ENCODE results near the gene SEMA4G. TPM values are rescaled to one million over a fixed set of nuclear protein-coding genes. Genes with fewer than 3 reads are reported as not detected.

SEMA4G gene
- total RNA-seq, 2 experiments from 2014 or later = 0.21 to 0.41 TPM

DNA sequence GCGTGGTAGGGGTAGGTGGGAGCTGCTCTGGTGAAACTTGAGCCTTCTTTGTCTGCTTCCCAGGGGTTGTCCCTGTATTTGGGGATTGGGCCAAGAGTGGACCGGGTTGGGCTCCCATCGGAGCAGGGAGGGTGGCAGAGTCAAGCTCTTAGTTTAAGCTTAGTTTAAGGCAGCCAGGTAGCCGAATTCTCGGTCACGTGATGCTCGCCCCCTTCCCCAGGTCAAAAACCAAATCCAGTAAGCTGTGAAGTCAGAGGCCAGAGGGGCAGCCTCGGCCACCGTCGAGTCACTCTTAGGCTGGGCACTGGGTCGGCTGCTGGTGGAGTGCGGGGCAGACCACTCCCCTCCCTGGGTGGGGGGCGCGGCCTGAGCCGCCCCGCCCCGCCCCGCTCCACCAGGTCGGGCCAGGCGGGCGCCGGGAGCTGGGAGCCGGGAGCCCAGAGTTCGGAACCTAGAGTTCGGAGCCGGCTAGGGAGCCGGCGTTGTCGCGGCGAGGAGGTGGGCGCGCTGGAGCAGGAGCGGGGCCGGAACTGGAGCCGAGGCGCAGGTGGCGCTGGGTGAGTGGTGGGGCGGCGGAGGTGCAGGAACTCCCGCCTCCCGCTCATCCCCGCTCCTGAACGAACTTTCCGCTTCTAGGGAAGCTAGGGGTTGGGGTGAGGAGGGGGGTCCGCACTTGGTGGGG is 27.5 kb downstream of the SEMA4G start:
- BruUV-seq (replicated peaks) = no TSS peak
- POLR2A ChIA-PET = interaction anchor here (0.7 kb wide), 1 partner anchor 9 kb away, joined by 3 read pairs; no protein-coding TSS in a partner anchor
- H3K79me2 ChIP-seq (ENCODE audit: insufficient read depth, low read depth, low read length) = no peaks in the 10 kb centered on the region
- TF ChIP-seq EZH2phosphoT487 (IDR thresholded peaks at IDR 0.05; ENCODE audit: borderline replicate concordance, low read depth, low read length) = no peak
- TF ChIP-seq, protein P1, sequence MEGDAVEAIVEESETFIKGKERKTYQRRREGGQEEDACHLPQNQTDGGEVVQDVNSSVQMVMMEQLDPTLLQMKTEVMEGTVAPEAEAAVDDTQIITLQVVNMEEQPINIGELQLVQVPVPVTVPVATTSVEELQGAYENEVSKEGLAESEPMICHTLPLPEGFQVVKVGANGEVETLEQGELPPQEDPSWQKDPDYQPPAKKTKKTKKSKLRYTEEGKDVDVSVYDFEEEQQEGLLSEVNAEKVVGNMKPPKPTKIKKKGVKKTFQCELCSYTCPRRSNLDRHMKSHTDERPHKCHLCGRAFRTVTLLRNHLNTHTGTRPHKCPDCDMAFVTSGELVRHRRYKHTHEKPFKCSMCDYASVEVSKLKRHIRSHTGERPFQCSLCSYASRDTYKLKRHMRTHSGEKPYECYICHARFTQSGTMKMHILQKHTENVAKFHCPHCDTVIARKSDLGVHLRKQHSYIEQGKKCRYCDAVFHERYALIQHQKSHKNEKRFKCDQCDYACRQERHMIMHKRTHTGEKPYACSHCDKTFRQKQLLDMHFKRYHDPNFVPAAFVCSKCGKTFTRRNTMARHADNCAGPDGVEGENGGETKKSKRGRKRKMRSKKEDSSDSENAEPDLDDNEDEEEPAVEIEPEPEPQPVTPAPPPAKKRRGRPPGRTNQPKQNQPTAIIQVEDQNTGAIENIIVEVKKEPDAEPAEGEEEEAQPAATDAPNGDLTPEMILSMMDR (conservative IDR thresholded peaks at IDR 0.05; ENCODE audit: low read length) = no peak
- peaks cover 25% of the 10 kb centered on the region for H3K4me1 ChIP-seq (ENCODE audit: insufficient read depth, low read length, poor library complexity, severe bottlenecking)
- peaks cover 35% of the 10 kb centered on the region; the same call in 1 of the 2 replicates for H3K36me3 ChIP-seq (ENCODE audit: insufficient read depth, low read length)
- intact Hi-C loops (cut with micrococcal nuclease; ENCODE audit: unreplicated experiment) = loop anchor here (2.0 kb wide), 1 partner anchor 64 kb away; the partner anchor contains the start of gene KAZALD1
- peak overlapping the region; percentile 91 for H2AFZ ChIP-seq (ENCODE audit: low read length)
- no peaks in the 10 kb centered on the region for H3K9me3 ChIP-seq (ENCODE audit: low read length)
- peak overlapping the region; percentile 63 for H3K27ac ChIP-seq (ENCODE audit: low read depth, low read length, poor library complexity, severe bottlenecking)
- CTCF ChIA-PET (ENCODE audit: unreplicated experiment) = interaction anchor here (0.6 kb wide), 2 partner anchors 19 to 770 kb away, joined by 3 read pairs; no protein-coding TSS in a partner anchor
- no peaks in the 10 kb centered on the region for H3K9me2 ChIP-seq (ENCODE audit: insufficient read depth, low read length)
- H4K20me1 ChIP-seq (ENCODE audit: insufficient read depth, low read length) = no peaks in the 10 kb centered on the region
- peak overlapping the region; percentile 90 for H3K4me3 ChIP-seq (ENCODE audit: low read depth, low read length, poor library complexity, severe bottlenecking)
- peak; percentile 57 for DNase-seq (ENCODE audit: low spot score)
- H3K4me2 ChIP-seq (ENCODE audit: low read length) = peak overlapping the region; percentile 99

DNA sequence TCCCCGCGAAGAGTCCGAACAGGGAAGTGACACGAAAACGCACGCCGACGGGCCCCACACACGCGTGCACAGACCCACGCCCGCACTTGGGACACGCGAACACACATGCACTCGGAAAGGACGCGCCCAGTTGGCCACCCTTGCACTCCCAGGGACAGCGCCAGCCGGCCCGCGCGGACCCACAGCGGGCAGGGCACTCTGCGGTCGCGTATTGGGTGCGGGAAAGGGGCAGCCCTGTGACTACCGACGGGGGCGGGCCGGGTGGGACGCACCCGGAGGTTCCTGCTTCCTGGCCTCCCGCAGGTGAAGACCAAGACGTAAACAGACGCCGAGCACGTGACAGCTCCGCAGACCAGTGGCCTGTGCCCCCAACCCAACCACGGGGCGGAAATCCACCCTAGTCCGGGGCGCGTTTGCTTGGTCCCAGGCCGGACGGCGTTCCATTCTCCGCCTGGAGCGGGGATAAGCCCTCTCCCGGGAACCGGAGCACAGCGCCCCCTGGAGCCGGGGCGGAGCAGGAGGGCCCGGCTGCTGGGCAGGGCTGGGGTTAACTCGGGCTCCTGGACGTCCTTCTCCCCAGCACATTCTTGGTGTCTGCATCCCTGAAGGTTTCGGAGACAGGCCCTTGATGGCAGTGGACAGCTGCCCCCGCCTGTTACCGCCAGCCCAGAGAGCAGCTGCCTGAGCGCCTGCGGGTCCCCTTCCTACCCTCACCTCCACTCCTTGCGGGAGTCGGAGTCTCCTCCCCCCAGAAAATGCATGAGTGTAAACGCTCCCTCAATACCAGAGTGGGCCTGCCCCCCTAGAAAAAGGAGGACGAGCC is 28.3 kb downstream of the SEMA4G start:
- H2AFZ ChIP-seq (ENCODE audit: low read length) = peak overlapping the region; percentile 91
- DNase-seq (ENCODE audit: low spot score) = peak; percentile 87
- BruUV-seq (replicated peaks) = no TSS peak
- H3K36me3 ChIP-seq (ENCODE audit: insufficient read depth, low read length) = peaks cover 33% of the 10 kb centered on the region; the same call in 1 of the 2 replicates
- peaks cover 25% of the 10 kb centered on the region for H3K4me1 ChIP-seq (ENCODE audit: insufficient read depth, low read length, poor library complexity, severe bottlenecking)
- ChIA-PET POLR2A (no interaction called here), CTCF (ENCODE audit: unreplicated experiment) (interaction anchor here (0.6 to 1.5 kb wide), 3 partner anchors 17 to 771 kb away, joined by 3 read pairs; no protein-coding TSS in a partner anchor)
- H3K4me2 ChIP-seq (ENCODE audit: low read length) = peak overlapping the region; percentile 99
- peak overlapping the region; percentile 63 for H3K27ac ChIP-seq (ENCODE audit: low read depth, low read length, poor library complexity, severe bottlenecking)
- TF ChIP-seq EZH2phosphoT487 (IDR thresholded peaks at IDR 0.05; ENCODE audit: borderline replicate concordance, low read depth, low read length) = no peak
- TF ChIP-seq, protein P1 (conservative IDR thresholded peaks at IDR 0.05; ENCODE audit: low read length) = peak; percentile 87
- intact Hi-C loops (cut with micrococcal nuclease; ENCODE audit: unreplicated experiment) = loop anchor here (1.0 to 2.0 kb wide), 2 partner anchors 17 to 63 kb away; partner anchors contain the start of gene KAZALD1
- H3K9me2 ChIP-seq (ENCODE audit: insufficient read depth, low read length) = no peaks in the 10 kb centered on the region
- no peaks in the 10 kb centered on the region for H4K20me1 ChIP-seq (ENCODE audit: insufficient read depth, low read length)
- no peaks in the 10 kb centered on the region for H3K9me3 ChIP-seq (ENCODE audit: low read length)
- H3K4me3 ChIP-seq (ENCODE audit: low read depth, low read length, poor library complexity, severe bottlenecking) = peak overlapping the region; percentile 90
- no peaks in the 10 kb centered on the region for H3K79me2 ChIP-seq (ENCODE audit: insufficient read depth, low read depth, low read length)

Data from OCI-LY7 (cell line).